ENCODE measurements around the gene PEX12. TPM values are rescaled to one million over a fixed set of nuclear protein-coding genes. Genes with fewer than 3 reads are reported as not detected.

PEX12 gene
- total RNA-seq, 1 donor from 2014 or later = 4.7 TPM

DNA sequence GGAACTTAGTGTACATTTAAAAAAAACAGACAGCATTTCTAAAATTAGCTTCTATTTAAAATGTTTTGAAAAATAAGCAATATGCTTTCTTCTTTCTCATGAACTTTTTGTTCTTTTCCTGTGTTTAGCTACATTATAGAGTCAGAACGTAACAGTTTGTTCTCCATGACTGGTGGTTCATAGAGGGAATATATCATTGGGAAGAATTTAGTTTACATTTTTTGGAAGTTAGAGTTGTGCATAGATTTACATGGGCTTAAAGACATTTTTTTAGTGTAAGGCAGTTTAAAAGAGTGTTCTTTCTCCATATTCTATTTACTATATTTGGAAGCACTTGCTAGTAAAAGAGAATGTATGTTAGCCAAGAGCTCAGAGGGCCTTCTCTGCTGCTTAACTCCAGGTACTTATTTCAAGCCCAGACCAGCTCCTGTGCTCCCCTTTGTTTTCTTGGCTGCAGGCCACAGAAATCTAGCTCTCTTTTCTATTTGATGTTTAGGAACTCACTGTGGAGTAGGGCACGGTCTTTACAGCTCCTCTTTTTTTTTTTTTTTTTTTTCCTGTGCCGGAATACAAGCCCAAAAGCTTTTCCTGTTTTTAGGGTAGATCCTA lies 29.0 kb upstream of the PEX12 start:
- H3K27ac ChIP-seq (ENCODE audit: low read depth, low read length) = no peak overlapping the region
- H3K9me3 ChIP-seq (ENCODE audit: control insufficient read depth in 3 of 3, low read length in 3 of 3) = no peaks in the 10 kb centered on the region
- H3K9ac ChIP-seq (ENCODE audit: low read depth in 1 of 3, low read length in 3 of 3) = no peak overlapping the region
- H3K36me3 ChIP-seq (ENCODE audit: control insufficient read depth in 3 of 3, insufficient read depth in 3 of 3, low read length in 3 of 3) = peaks cover 14 to 47% (median 47%) of the 10 kb centered on the region in 3 donors
- H3K4me3 ChIP-seq (ENCODE audit: low read length in 3 of 3) = no peak overlapping the region
- no peaks in the 10 kb centered on the region for H3K4me1 ChIP-seq (ENCODE audit: control insufficient read depth in 3 of 3, insufficient read depth in 3 of 3, low read length in 3 of 3)
- no peaks in the 10 kb centered on the region for H3K27me3 ChIP-seq (ENCODE audit: control insufficient read depth in 3 of 3, insufficient read depth in 3 of 3, low read length in 3 of 3)

DNA sequence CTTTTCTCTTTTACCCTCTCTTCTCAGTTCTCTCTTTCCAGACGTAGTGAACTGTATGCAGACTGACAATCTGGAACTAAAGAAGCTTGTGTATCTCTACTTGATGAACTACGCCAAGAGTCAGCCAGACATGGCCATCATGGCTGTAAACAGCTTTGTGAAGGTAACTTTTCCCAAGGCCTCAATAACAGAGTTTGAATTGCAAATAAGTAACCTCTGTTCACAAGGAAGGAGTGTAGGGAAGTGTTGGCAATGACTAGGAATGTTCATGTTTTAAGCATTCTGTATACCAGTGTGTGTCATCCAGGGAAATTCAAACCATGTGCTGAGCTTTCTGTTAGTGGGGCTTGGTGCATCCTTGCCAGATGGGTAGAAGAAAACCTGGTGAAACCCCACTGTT lies 27.3 kb upstream of the PEX12 start:
- Histone ChIP-seq H3K9me3 (ENCODE audit: control insufficient read depth in 3 of 3, low read length in 3 of 3) (no peaks in the 10 kb centered on the region), H3K36me3 (ENCODE audit: control insufficient read depth in 3 of 3, insufficient read depth in 3 of 3, low read length in 3 of 3) (peaks cover 7 to 53% (median 47%) of the 10 kb centered on the region in 3 donors), H3K27me3 (ENCODE audit: control insufficient read depth in 3 of 3, insufficient read depth in 3 of 3, low read length in 3 of 3) (no peaks in the 10 kb centered on the region), H3K27ac (ENCODE audit: low read depth, low read length) (no peak overlapping the region), H3K4me1 (ENCODE audit: control insufficient read depth in 3 of 3, insufficient read depth in 3 of 3, low read length in 3 of 3) (no peaks in the 10 kb centered on the region), H3K4me3 (ENCODE audit: low read length in 3 of 3) (no peak overlapping the region), H3K9ac (ENCODE audit: low read depth in 1 of 3, low read length in 3 of 3) (no peak overlapping the region)

DNA sequence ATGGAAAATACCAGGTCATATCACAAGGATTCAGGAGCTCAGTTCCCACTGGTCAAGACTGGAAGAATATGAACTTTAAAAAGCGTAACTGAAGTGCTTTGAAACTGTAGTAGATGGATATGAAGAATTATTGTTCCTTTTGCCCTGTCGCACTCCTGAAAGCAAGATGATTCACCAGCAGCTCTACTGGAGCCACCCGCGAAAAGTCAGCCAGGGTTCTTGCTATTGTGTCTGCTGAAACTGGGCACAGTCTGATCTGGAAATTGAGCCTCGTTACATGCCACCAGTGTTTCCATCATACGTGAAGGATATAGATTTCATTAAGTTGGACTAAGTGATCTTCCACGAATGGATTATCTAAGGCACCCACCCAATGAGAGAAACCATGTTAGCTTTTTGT lies 25.3 kb upstream of the PEX12 start:
- Histone ChIP-seq H3K27me3 (ENCODE audit: control insufficient read depth in 3 of 3, insufficient read depth in 3 of 3, low read length in 3 of 3) (no peaks in the 10 kb centered on the region), H3K9ac (ENCODE audit: low read depth in 1 of 3, low read length in 3 of 3) (no peak overlapping the region), H3K4me1 (ENCODE audit: control insufficient read depth in 3 of 3, insufficient read depth in 3 of 3, low read length in 3 of 3) (peaks cover 0 to 2% (median 0%) of the 10 kb centered on the region in 3 donors), H3K9me3 (ENCODE audit: control insufficient read depth in 3 of 3, low read length in 3 of 3) (no peaks in the 10 kb centered on the region), H3K4me3 (ENCODE audit: low read length in 3 of 3) (no peak overlapping the region), H3K36me3 (ENCODE audit: control insufficient read depth in 3 of 3, insufficient read depth in 3 of 3, low read length in 3 of 3) (peaks cover 9 to 52% (median 47%) of the 10 kb centered on the region in 3 donors), H3K27ac (ENCODE audit: low read depth, low read length) (no peak overlapping the region)

- no peak overlapping the region for H3K4me3 ChIP-seq (ENCODE audit: low read length in 3 of 3)
- H3K27me3 ChIP-seq (ENCODE audit: control insufficient read depth in 3 of 3, insufficient read depth in 3 of 3, low read length in 3 of 3) = no peaks in the 10 kb centered on the region
- H3K9ac ChIP-seq (ENCODE audit: low read depth in 1 of 3, low read length in 3 of 3) = no peak overlapping the region
- peaks cover 0 to 4% (median 3%) of the 10 kb centered on the region in 3 donors for H3K4me1 ChIP-seq (ENCODE audit: control insufficient read depth in 3 of 3, insufficient read depth in 3 of 3, low read length in 3 of 3)
- peaks cover 8 to 49% (median 42%) of the 10 kb centered on the region in 3 donors for H3K36me3 ChIP-seq (ENCODE audit: control insufficient read depth in 3 of 3, insufficient read depth in 3 of 3, low read length in 3 of 3)
- H3K27ac ChIP-seq (ENCODE audit: low read depth, low read length) = no peak overlapping the region
- H3K9me3 ChIP-seq (ENCODE audit: control insufficient read depth in 3 of 3, low read length in 3 of 3) = no peaks in the 10 kb centered on the region
Measured at GRCh38 chr17:35597604-35598003, 19.2 kb upstream of the PEX12 start.

DNA sequence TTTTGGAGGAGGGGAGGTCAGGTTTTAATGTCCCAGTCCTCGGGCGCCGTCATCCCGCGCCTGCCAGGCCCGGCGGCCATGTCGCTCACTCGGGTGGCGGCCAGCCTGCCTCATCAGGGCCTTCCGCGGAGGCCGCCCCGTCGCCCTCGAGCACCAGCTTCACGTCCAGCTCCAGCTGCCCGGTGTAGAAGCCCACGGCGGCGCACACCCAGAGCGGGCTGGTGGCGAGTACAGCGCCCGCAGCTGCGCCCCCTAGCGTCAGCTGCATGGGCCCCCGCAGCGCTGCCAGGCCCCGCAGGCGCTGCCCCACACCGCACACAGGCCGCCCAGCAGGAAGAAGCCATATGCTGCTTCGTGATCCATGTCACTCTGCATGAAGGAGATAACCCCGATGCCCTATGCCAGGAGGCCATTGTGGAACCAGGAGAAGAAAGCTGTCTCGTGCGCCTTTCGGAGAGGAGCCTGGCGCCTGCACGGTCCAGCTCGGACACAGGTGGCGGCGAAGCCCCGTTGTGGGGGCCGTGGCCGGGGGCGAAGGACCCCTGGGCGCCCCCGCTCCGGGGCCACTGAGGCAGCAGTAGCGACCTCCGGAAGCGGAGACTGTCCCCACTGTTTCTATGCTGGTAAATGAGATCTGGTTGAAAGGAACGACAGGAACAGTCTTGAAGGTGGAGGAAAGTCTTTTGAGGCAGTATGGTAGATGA lies 18.3 kb upstream of the PEX12 start:
- H3K27ac ChIP-seq (ENCODE audit: low read depth, low read length) = no peak overlapping the region
- H3K9ac ChIP-seq (ENCODE audit: low read depth in 1 of 3, low read length in 3 of 3) = no peak overlapping the region
- peaks cover 8 to 44% (median 37%) of the 10 kb centered on the region in 3 donors for H3K36me3 ChIP-seq (ENCODE audit: control insufficient read depth in 3 of 3, insufficient read depth in 3 of 3, low read length in 3 of 3)

DNA sequence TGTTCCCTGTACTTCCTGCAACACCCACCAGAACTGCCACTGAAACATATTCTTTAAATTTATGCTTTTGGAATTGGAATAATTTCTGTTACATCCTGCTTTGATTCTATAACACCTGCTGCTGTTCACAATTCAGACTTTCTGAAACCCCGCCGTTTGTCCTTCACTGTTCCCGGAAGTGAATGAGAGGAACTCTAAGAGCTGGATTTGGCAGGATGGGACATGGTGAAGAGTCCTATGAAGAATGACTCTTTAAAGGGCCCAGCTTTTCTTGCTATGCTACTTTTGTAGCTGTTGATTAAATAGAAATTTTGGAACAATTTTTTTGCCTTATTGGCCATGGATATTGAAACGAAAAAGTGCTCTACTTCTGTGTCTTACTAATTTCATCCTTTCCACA lies 17.7 kb upstream of the PEX12 start:
- H3K4me1 ChIP-seq (ENCODE audit: control insufficient read depth in 3 of 3, insufficient read depth in 3 of 3, low read length in 3 of 3) = peaks cover 0 to 4% (median 3%) of the 10 kb centered on the region in 3 donors
- H3K27ac ChIP-seq (ENCODE audit: low read depth, low read length) = no peak overlapping the region
- peaks cover 8 to 38% (median 34%) of the 10 kb centered on the region in 3 donors for H3K36me3 ChIP-seq (ENCODE audit: control insufficient read depth in 3 of 3, insufficient read depth in 3 of 3, low read length in 3 of 3)

More for the DNA sequence above, 18.3 kb upstream of the PEX12 start:
- Histone ChIP-seq H3K4me3 (ENCODE audit: low read length in 3 of 3) (no peak overlapping the region), H3K4me1 (ENCODE audit: control insufficient read depth in 3 of 3, insufficient read depth in 3 of 3, low read length in 3 of 3) (peaks cover 0 to 4% (median 3%) of the 10 kb centered on the region in 3 donors), H3K27me3 (ENCODE audit: control insufficient read depth in 3 of 3, insufficient read depth in 3 of 3, low read length in 3 of 3) (no peaks in the 10 kb centered on the region), H3K9me3 (ENCODE audit: control insufficient read depth in 3 of 3, low read length in 3 of 3) (no peaks in the 10 kb centered on the region)

GRCh38 chr17:35588196-35588920 lies 10.0 kb upstream of the PEX12 start:
- no peak overlapping the region for H3K27ac ChIP-seq (ENCODE audit: low read depth, low read length)
- peaks cover 0 to 4% (median 0%) of the 10 kb centered on the region in 3 donors for H3K36me3 ChIP-seq (ENCODE audit: control insufficient read depth in 3 of 3, insufficient read depth in 3 of 3, low read length in 3 of 3)
- H3K9ac ChIP-seq (ENCODE audit: low read depth in 1 of 3, low read length in 3 of 3) = peak overlapping the region; percentile 97 to 99 (median 98)
- peaks cover 10 to 16% (median 15%) of the 10 kb centered on the region in 3 donors for H3K4me1 ChIP-seq (ENCODE audit: control insufficient read depth in 3 of 3, insufficient read depth in 3 of 3, low read length in 3 of 3)
- H3K27me3 ChIP-seq (ENCODE audit: control insufficient read depth in 3 of 3, insufficient read depth in 3 of 3, low read length in 3 of 3) = no peaks in the 10 kb centered on the region
- peak overlapping the region; percentile 31 to 98 (median 92) for H3K4me3 ChIP-seq (ENCODE audit: low read length in 3 of 3)
- no peaks in the 10 kb centered on the region for H3K9me3 ChIP-seq (ENCODE audit: control insufficient read depth in 3 of 3, low read length in 3 of 3)

More for the DNA sequence above, 17.7 kb upstream of the PEX12 start:
- Histone ChIP-seq H3K9me3 (ENCODE audit: control insufficient read depth in 3 of 3, low read length in 3 of 3) (no peaks in the 10 kb centered on the region), H3K9ac (ENCODE audit: low read depth in 1 of 3, low read length in 3 of 3) (no peak overlapping the region), H3K4me3 (ENCODE audit: low read length in 3 of 3) (no peak overlapping the region), H3K27me3 (ENCODE audit: control insufficient read depth in 3 of 3, insufficient read depth in 3 of 3, low read length in 3 of 3) (no peaks in the 10 kb centered on the region)

DNA sequence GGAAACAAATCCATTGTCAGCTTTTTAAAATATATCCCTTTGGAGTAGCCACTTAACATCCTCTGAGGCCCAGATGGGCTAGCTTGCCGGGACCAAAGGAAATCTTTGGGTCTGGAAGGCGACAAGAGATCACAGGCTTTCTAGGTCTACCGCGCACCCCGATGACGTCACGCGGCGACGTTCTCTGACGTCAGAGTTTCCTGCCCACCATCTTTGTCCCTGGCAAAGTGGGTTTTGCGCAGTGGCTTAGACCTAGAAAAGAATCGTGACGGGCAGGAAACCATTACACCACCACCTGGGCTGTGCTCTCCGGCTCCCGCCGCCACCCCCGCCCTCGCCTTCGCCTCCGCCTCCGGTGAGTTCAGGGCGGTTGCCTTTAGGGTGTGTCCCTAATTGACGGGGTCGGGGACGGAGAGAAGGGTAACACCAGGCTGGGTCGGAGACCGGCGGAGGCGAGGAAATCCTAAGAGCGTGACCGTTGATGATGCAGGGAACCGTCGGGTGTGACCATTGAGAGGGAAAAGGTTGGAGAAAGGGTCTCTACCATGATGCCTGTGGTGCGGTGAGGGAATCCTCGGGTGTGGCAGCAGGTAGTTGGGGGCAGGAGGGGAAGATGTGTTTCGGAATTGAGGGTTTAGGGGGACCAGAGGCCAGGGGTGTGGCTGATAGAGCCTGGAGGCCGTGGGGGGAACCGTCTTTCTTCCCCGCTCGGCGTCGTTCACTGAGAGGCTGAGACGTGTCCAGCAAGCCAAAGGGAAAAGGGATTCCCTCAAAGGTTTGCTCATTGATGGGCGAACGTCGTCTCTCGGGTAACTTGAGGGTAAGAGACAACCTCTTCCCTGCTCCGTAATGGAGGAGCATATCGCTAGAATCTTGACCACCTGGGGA lies 8.9 kb upstream of the PEX12 start, which contains the start of gene AP2B1:
Gene AP2B1 (plus strand): TSS at position 249 of the 888 bp plus-strand sequence. CDS start 6,709 bp downstream, outside the sequence.
- peak within 1 kb of the TSS; percentile 92 to 100 (median 98) for H3K4me3 ChIP-seq (ENCODE audit: low read length in 3 of 3)
- peaks cover 10 to 16% (median 15%) of the 10 kb centered on the region in 3 donors for H3K4me1 ChIP-seq (ENCODE audit: control insufficient read depth in 3 of 3, insufficient read depth in 3 of 3, low read length in 3 of 3)
- no peaks in the 10 kb centered on the region for H3K9me3 ChIP-seq (ENCODE audit: control insufficient read depth in 3 of 3, low read length in 3 of 3)
- no peaks in the 10 kb centered on the region for H3K27me3 ChIP-seq (ENCODE audit: control insufficient read depth in 3 of 3, insufficient read depth in 3 of 3, low read length in 3 of 3)
- H3K27ac ChIP-seq (ENCODE audit: low read depth, low read length) = peak within 1 kb of the TSS; percentile 97
- H3K9ac ChIP-seq (ENCODE audit: low read depth in 1 of 3, low read length in 3 of 3) = peak within 1 kb of the TSS; percentile 97 to 99 (median 98)
- H3K36me3 ChIP-seq (ENCODE audit: control insufficient read depth in 3 of 3, insufficient read depth in 3 of 3, low read length in 3 of 3) = peaks cover 0 to 4% (median 0%) of the 10 kb centered on the region in 3 donors

DNA sequence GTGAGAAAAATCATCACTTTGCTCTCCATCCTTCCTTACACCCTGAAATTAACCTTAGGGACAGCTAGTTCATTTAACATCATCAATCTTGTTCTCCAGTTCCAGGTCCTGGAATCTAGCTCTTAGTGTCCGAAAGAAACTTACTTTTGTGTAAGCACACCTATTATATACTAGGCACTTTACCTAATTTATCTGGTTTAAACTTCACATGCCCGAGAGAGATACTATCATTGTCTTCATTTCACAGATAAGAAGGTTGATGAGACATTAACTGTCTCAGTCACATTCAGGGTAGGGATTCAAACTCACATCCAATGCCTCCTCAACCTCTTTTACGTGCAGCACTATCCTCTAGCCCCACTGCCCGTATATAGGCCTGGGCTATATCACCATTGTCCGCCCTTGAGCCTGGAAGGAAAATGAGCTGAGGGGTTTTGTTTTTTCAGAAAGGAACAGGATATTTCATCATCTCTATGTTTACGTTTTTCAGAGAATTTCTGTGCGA lies 8.2 kb upstream of the PEX12 start:
- H3K4me3 ChIP-seq (ENCODE audit: low read length in 3 of 3) = peak overlapping the region; percentile 92 to 100 (median 98)
- peaks cover 0 to 4% (median 0%) of the 10 kb centered on the region in 3 donors for H3K36me3 ChIP-seq (ENCODE audit: control insufficient read depth in 3 of 3, insufficient read depth in 3 of 3, low read length in 3 of 3)
- H3K27ac ChIP-seq (ENCODE audit: low read depth, low read length) = peak overlapping the region; percentile 97
- no peaks in the 10 kb centered on the region for H3K27me3 ChIP-seq (ENCODE audit: control insufficient read depth in 3 of 3, insufficient read depth in 3 of 3, low read length in 3 of 3)
- peaks cover 10 to 16% (median 15%) of the 10 kb centered on the region in 3 donors for H3K4me1 ChIP-seq (ENCODE audit: control insufficient read depth in 3 of 3, insufficient read depth in 3 of 3, low read length in 3 of 3)
- H3K9ac ChIP-seq (ENCODE audit: low read depth in 1 of 3, low read length in 3 of 3) = peak overlapping the region; percentile 69 to 99 (median 98)
- no peaks in the 10 kb centered on the region for H3K9me3 ChIP-seq (ENCODE audit: control insufficient read depth in 3 of 3, low read length in 3 of 3)
